Measurements from ENCODE around the gene AK3. TPM values are rescaled to one million over a fixed set of nuclear protein-coding genes. Genes with fewer than 3 reads are reported as not detected.

AK3 gene
- total RNA-seq, 1 donor from 2014 or later: 59.4 TPM

- H3K4me3 ChIP-seq (ENCODE audit: low read depth, low read length): no peak overlapping the region
- no peak for TF ChIP-seq CTCF (conservative IDR thresholded peaks at IDR 0.05; ENCODE audit: low read depth, low read length)
- no peak for DNase-seq (ENCODE audit: low read depth)
Observed at GRCh38 chr9:4748612-4749011, 7.6 kb upstream of the AK3 start.

GRCh38 chr9:4746278-4747030 is 5.5 kb upstream of the AK3 start:
- DNase-seq (ENCODE audit: low read depth): no peak
- no peak for TF ChIP-seq CTCF (conservative IDR thresholded peaks at IDR 0.05; ENCODE audit: low read depth, low read length)
- H3K4me3 ChIP-seq (ENCODE audit: low read depth, low read length): no peak overlapping the region

GRCh38 chr9:4743131-4743875 is 2.3 kb upstream of the AK3 start:
- H3K4me3 ChIP-seq (ENCODE audit: low read depth, low read length): no peak overlapping the region
- DNase-seq (ENCODE audit: low read depth): no peak
- TF ChIP-seq CTCF (conservative IDR thresholded peaks at IDR 0.05; ENCODE audit: low read depth, low read length): no peak

- no peak for DNase-seq (ENCODE audit: low read depth)
- TF ChIP-seq CTCF (conservative IDR thresholded peaks at IDR 0.05; ENCODE audit: low read depth, low read length): no peak
- peak overlapping the region; percentile 77 for H3K4me3 ChIP-seq (ENCODE audit: low read depth, low read length)
Observed at GRCh38 chr9:4742246-4742645, 1.2 kb upstream of the AK3 start.

DNA sequence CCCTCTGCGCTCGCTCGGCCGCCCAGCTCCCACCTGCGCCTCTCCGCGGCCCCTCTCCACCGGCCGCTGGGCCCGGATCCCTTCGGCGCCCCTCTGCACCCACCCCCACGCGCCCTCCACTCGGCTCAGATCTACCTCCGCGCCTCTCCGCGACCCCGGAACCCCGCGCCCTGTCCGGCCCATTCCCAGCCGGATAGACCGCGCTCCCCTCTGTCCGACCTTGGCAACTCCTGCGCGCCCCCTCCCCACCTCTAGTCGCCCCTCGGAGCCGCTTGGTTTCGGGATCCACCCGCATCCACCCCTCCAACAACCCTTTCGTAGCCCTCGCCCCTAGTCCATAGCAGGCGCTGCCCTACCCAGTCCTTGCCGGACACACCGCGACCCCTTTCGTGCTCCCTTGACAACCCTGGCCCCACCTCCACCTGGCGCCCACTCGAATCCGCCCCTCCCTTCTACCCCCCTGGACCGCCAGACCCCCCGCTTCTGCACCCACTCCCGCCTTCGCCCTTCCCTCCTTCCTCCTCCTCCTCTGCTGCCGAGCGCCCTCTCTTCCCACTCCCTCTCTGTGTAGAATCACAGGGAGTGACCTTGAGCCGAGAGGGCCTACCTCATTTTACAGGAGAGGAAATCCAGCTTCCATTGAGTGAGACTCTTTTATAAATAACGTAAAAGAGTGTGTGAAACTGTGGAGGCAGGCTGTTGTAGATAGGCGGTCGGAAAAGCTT is 525 bp upstream of the AK3 start:
- DNase-seq (ENCODE audit: low read depth): no peak
- no peak for TF ChIP-seq CTCF (conservative IDR thresholded peaks at IDR 0.05; ENCODE audit: low read depth, low read length)
- peak overlapping the region; percentile 77 for H3K4me3 ChIP-seq (ENCODE audit: low read depth, low read length)

DNA sequence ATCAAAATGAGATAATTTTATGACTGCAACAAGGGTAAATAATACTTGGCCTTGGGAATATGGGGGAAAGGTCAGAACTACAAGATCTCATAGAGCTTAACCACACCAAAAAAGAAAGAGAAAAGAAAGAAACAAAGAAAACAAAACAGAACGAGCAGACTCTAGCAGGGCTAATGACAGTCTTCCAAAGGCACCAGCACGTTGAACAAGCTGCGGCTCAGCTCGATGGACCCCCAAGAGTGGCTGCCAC is 689 bp downstream of the AK3 start:
- DNase-seq (ENCODE audit: low read depth): no peak
- no peak for TF ChIP-seq CTCF (conservative IDR thresholded peaks at IDR 0.05; ENCODE audit: low read depth, low read length)
- peak overlapping the region; percentile 77 for H3K4me3 ChIP-seq (ENCODE audit: low read depth, low read length)
